ENCODE results near the gene FBP1.

- TF ChIP-seq, protein P1, sequence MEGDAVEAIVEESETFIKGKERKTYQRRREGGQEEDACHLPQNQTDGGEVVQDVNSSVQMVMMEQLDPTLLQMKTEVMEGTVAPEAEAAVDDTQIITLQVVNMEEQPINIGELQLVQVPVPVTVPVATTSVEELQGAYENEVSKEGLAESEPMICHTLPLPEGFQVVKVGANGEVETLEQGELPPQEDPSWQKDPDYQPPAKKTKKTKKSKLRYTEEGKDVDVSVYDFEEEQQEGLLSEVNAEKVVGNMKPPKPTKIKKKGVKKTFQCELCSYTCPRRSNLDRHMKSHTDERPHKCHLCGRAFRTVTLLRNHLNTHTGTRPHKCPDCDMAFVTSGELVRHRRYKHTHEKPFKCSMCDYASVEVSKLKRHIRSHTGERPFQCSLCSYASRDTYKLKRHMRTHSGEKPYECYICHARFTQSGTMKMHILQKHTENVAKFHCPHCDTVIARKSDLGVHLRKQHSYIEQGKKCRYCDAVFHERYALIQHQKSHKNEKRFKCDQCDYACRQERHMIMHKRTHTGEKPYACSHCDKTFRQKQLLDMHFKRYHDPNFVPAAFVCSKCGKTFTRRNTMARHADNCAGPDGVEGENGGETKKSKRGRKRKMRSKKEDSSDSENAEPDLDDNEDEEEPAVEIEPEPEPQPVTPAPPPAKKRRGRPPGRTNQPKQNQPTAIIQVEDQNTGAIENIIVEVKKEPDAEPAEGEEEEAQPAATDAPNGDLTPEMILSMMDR (IDR thresholded peaks at IDR 0.05) = no peak
- no peak for TF ChIP-seq POLR2A (IDR thresholded peaks at IDR 0.05)
Observed at GRCh38 chr9:94649100-94649819, 9.9 kb upstream of the FBP1 start.

All from thyroid gland (tissue), 4 donors.